GM12874 (cell line): ENCODE measurements around the gene RPUSD1.

Source experiments
- CTCF ChIP-seq: IDR thresholded peaks from 2 replicates; pipeline ENCODE4 v1.5.1; 2011; ENCODE audit warnings: low read depth, mild to moderate bottlenecking, control low read depth, low read length, moderate library complexity; ENCODE audit not compliant: insufficient read depth

Gene RPUSD1

GRCh38 chr16:799948-800833 is 12.0 kb upstream of the RPUSD1 start, which contains the start of gene GNG13:
GNG13 (minus strand) TSS chr16:800734; CDS start chr16:799077, 1,657 bp downstream.
- TF ChIP-seq CTCF = no peak

GRCh38 chr16:799111-799947 is 11.1 kb upstream of the RPUSD1 start:
- no peak for TF ChIP-seq CTCF

- no peak for TF ChIP-seq CTCF
These were observed 10.5 kb upstream of the RPUSD1 start for GRCh38 chr16:798666-799065.

- TF ChIP-seq CTCF = no peak
These were observed 9.5 kb upstream of the RPUSD1 start for GRCh38 chr16:797686-798085.

- no peak for TF ChIP-seq CTCF
These were observed 8.9 kb upstream of the RPUSD1 start for GRCh38 chr16:797120-797420.

GRCh38 chr16:796296-797119 is 8.3 kb upstream of the RPUSD1 start:
- TF ChIP-seq CTCF = no peak
